Measurements from ENCODE around the gene PLBD2.
"Not testable (repeated sequence)": the region's sequence is repeated elsewhere in the genome, so short reads cannot be mapped to it uniquely, and the experiment has no call there.

PLBD2 gene

GRCh38 chr12:113334786-113335539 is 23.4 kb upstream of the PLBD2 start, which contains the start of gene SLC8B1:
TSS of gene SLC8B1 (minus strand) at chr12:113335109. CDS start at chr12:113332878, 2,231 bp downstream.
- peak; percentile 71 for DNase-seq

GRCh38 chr12:113339540-113339939 is 18.8 kb upstream of the PLBD2 start:
- DNase-seq = no peak

GRCh38 chr12:113340061-113340460 is 18.3 kb upstream of the PLBD2 start:
- DNase-seq = no peak

- no peak for DNase-seq
These were observed 16.9 kb upstream of the PLBD2 start for GRCh38 chr12:113341535-113341934.

- DNase-seq = no peak
These were observed 13.1 kb upstream of the PLBD2 start for GRCh38 chr12:113345318-113345717.

- no peak for DNase-seq
These were observed 12.0 kb upstream of the PLBD2 start for GRCh38 chr12:113346353-113346752.

GRCh38 chr12:113347107-113347506 is 11.3 kb upstream of the PLBD2 start:
- DNase-seq = no peak

GRCh38 chr12:113347892-113348291 is 10.5 kb upstream of the PLBD2 start:
- DNase-seq = no peak

- DNase-seq = no peak
These were observed 9.4 kb upstream of the PLBD2 start for GRCh38 chr12:113348849-113349536.

- no peak for DNase-seq
These were observed 7.3 kb upstream of the PLBD2 start for GRCh38 chr12:113351089-113351488.

GRCh38 chr12:113354192-113354591 is 4.2 kb upstream of the PLBD2 start:
- not testable (repeated sequence) for DNase-seq

GRCh38 chr12:113359133-113359938 is 949 bp downstream of the PLBD2 start:
- no peak for DNase-seq

GRCh38 chr12:113359939-113360748 is 1.8 kb downstream of the PLBD2 start:
- no peak for DNase-seq

GRCh38 chr12:113361574-113362370 is 3.4 kb downstream of the PLBD2 start:
- no peak for DNase-seq

- DNase-seq = no peak
These were observed 6.3 kb downstream of the PLBD2 start for GRCh38 chr12:113364698-113365097.

GRCh38 chr12:113365639-113366395 is 7.4 kb downstream of the PLBD2 start:
- no peak for DNase-seq

- no peak for DNase-seq
These were observed 8.4 kb downstream of the PLBD2 start for GRCh38 chr12:113366827-113367226.

- no peak for DNase-seq
These were observed 9.9 kb downstream of the PLBD2 start for GRCh38 chr12:113368331-113368730.

- no peak for DNase-seq
These were observed 11.1 kb downstream of the PLBD2 start for GRCh38 chr12:113369391-113369985.

GRCh38 chr12:113370923-113371682 is 12.7 kb downstream of the PLBD2 start:
- no peak for DNase-seq

Measured in T1000 (cell line).